ENCODE data around the gene RASA2. TPM values are rescaled to one million over a fixed set of nuclear protein-coding genes. Genes with fewer than 3 reads are reported as not detected.

RASA2 gene
- total RNA-seq, 2 donors from 2014 or later = 7.8 to 13.5 TPM

GRCh38 chr3:141505166-141505565 is 18.3 kb downstream of the RASA2 start:
- TF ChIP-seq POLR2AphosphoS5 (IDR thresholded peaks at IDR 0.05) = no peak
- TF ChIP-seq, protein P1, sequence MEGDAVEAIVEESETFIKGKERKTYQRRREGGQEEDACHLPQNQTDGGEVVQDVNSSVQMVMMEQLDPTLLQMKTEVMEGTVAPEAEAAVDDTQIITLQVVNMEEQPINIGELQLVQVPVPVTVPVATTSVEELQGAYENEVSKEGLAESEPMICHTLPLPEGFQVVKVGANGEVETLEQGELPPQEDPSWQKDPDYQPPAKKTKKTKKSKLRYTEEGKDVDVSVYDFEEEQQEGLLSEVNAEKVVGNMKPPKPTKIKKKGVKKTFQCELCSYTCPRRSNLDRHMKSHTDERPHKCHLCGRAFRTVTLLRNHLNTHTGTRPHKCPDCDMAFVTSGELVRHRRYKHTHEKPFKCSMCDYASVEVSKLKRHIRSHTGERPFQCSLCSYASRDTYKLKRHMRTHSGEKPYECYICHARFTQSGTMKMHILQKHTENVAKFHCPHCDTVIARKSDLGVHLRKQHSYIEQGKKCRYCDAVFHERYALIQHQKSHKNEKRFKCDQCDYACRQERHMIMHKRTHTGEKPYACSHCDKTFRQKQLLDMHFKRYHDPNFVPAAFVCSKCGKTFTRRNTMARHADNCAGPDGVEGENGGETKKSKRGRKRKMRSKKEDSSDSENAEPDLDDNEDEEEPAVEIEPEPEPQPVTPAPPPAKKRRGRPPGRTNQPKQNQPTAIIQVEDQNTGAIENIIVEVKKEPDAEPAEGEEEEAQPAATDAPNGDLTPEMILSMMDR (IDR thresholded peaks at IDR 0.05) = no peak
- no peak for TF ChIP-seq POLR2A (IDR thresholded peaks at IDR 0.05)
- H3K4me3 ChIP-seq = no peak overlapping the region
- no peaks in the 10 kb centered on the region for H3K9me3 ChIP-seq
- no peak overlapping the region for H3K27ac ChIP-seq
- intact Hi-C loops (cut with DNase I) = no loop called here
- no peaks in the 10 kb centered on the region for H3K27me3 ChIP-seq (replicated peaks; ENCODE audit: insufficient read depth)
- H3K4me1 ChIP-seq (replicated peaks) = no peaks in the 10 kb centered on the region
- H3K36me3 ChIP-seq = no peaks in the 10 kb centered on the region
- no peak for DNase-seq (ENCODE audit: low spot score)
- WGBS = 73% methylated on average over 3 of the region's 3 CpGs

DNA sequence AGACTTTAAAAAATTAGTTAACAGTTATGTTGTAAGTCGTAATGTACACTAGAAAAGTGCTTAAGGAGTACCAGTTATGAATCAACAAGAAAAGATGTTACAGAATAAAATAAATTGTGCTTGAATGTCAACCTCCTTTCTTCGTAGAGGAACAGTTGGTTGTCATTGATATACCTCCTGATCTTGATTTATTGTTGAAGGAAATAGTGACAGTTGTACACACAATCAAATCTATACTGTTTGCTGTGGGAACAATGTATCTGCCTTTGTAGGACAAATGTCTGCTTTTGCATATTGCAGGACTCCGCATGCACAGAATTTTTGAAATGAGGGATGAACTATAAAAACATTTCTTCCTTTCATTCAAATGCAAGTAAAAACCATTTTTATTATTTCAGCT is 19.2 kb downstream of the RASA2 start:
- intact Hi-C loops (cut with DNase I) = no loop called here
- no peaks in the 10 kb centered on the region for H3K9me3 ChIP-seq
- 85% methylated on average over 3 of the region's 3 CpGs for WGBS

DNA sequence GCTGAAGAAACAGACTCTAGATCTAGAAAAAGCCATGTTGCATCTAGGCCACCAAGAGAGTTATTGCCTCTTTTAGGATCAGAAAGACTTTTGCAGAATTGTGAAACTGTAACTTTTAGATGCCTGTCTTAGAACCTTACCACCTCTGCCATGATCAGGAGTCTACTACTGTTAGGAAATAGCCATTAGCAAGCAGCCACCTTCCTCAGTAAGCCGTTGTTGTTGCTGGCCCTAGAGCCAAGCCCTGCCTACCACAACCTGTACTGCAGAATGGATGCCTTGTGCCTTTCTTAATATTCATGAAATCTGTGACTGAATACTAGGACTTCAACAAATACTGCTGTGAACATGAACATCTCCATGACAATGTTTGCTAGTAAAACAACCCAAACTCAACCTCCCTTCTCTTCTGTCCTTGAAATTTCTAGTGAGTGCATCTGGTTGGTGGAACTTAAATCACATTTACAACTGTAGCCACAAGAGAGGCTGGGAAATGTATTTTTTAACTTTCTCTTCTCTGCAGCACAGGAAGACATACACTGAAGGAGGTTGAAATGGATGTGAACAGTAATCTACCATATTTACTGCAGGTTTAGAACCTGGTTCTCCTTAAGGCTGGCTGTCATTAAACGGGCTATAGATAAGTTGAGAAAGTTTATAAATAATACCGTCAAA is 20.7 kb downstream of the RASA2 start:
- no peak overlapping the region for H3K4me3 ChIP-seq
- H3K9me3 ChIP-seq = no peaks in the 10 kb centered on the region
- DNase-seq (ENCODE audit: low spot score) = no peak
- H3K27ac ChIP-seq = no peak overlapping the region
- intact Hi-C loops (cut with DNase I) = no loop called here
- TF ChIP-seq POLR2AphosphoS5 (IDR thresholded peaks at IDR 0.05) = no peak
- TF ChIP-seq, protein P1 (IDR thresholded peaks at IDR 0.05) = no peak
- no peaks in the 10 kb centered on the region for H3K36me3 ChIP-seq
- WGBS = 88% methylated on average over 3 of the region's 3 CpGs
- H3K4me1 ChIP-seq (replicated peaks) = no peaks in the 10 kb centered on the region
- no peaks in the 10 kb centered on the region for H3K27me3 ChIP-seq (replicated peaks; ENCODE audit: insufficient read depth)

More for the DNA sequence above, 19.2 kb downstream of the RASA2 start:
- TF ChIP-seq POLR2AphosphoS5 (IDR thresholded peaks at IDR 0.05) (no peak), POLR2A (IDR thresholded peaks at IDR 0.05) (no peak)
- TF ChIP-seq, protein P1 (IDR thresholded peaks at IDR 0.05) = no peak
- H3K27me3 ChIP-seq (replicated peaks; ENCODE audit: insufficient read depth) = no peaks in the 10 kb centered on the region
- no peak for DNase-seq (ENCODE audit: low spot score)
- no peak overlapping the region for H3K27ac ChIP-seq
- no peaks in the 10 kb centered on the region for H3K4me1 ChIP-seq (replicated peaks)
- H3K36me3 ChIP-seq = no peaks in the 10 kb centered on the region
- H3K4me3 ChIP-seq = no peak overlapping the region

GRCh38 chr3:141508067-141508436 is 21.2 kb downstream of the RASA2 start:
- TF ChIP-seq POLR2A (IDR thresholded peaks at IDR 0.05) (no peak), POLR2AphosphoS5 (IDR thresholded peaks at IDR 0.05) (no peak)
- TF ChIP-seq, protein P1 (IDR thresholded peaks at IDR 0.05) = no peak
- Histone ChIP-seq H3K4me3 (no peak overlapping the region), H3K9me3 (no peaks in the 10 kb centered on the region), H3K4me1 (replicated peaks) (no peaks in the 10 kb centered on the region), H3K27ac (no peak overlapping the region), H3K36me3 (no peaks in the 10 kb centered on the region), H3K27me3 (replicated peaks; ENCODE audit: insufficient read depth) (no peaks in the 10 kb centered on the region)
- 91% methylated on average over 3 of the region's 3 CpGs for WGBS
- no peak for DNase-seq (ENCODE audit: low spot score)
- intact Hi-C loops (cut with DNase I) = no loop called here

DNA sequence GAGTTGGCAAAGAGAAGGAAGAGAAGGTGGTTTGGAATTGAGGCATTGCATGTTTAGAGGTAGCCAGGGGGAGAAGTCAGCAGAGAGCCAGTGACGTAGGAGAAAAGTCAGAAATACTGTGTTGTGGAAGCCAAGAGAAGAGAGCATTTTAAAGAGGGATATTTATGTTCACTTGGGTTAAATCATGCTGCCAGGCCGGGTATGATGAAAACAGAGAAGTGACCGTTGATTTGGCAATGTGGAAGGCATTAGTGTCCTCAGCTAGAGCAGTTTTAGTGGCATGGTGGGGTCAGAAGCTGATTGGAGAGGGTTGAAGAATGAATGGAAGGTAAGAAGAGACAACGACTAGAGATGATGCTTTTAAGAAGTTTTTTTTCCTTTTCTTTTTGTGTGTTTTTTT is 24.5 kb downstream of the RASA2 start:
- Histone ChIP-seq H3K27ac (no peak overlapping the region), H3K4me1 (replicated peaks) (no peaks in the 10 kb centered on the region), H3K27me3 (replicated peaks; ENCODE audit: insufficient read depth) (no peaks in the 10 kb centered on the region), H3K36me3 (no peaks in the 10 kb centered on the region), H3K4me3 (no peak overlapping the region), H3K9me3 (no peaks in the 10 kb centered on the region)
- DNase-seq (ENCODE audit: low spot score) = no peak
- intact Hi-C loops (cut with DNase I) = no loop called here
- TF ChIP-seq POLR2AphosphoS5 (IDR thresholded peaks at IDR 0.05) (no peak), POLR2A (IDR thresholded peaks at IDR 0.05) (no peak)
- TF ChIP-seq, protein P1 (IDR thresholded peaks at IDR 0.05) = no peak
- WGBS = 86% methylated on average over 4 of the region's 4 CpGs

All from prostate gland (tissue), 2 donors.